IPS-18a (cell line): ENCODE results near the gene R3HDM4.
"Not testable (repeated sequence)": the region's sequence is repeated elsewhere in the genome, so short reads cannot be mapped to it uniquely, and the experiment has no call there.

ENCODE experiments used
- H3K27ac ChIP-seq: one replicate; pipeline ENCODE4 v1.5.1; 2013; ENCODE audit warnings: low read length
- H3K27me3 ChIP-seq: one replicate; pipeline ENCODE4 v1.6.1; 2013; ENCODE audit warnings: mild to moderate bottlenecking, low read length; ENCODE audit not compliant: control insufficient read depth, insufficient read depth
- H3K36me3 ChIP-seq: one replicate; pipeline ENCODE4 v1.6.1; 2013; ENCODE audit warnings: low read depth, low read length; ENCODE audit not compliant: control insufficient read depth
- H3K4me1 ChIP-seq: one replicate; pipeline ENCODE4 v1.6.1; 2013; ENCODE audit warnings: low read depth, low read length; ENCODE audit not compliant: control insufficient read depth
- H3K4me3 ChIP-seq: one replicate; pipeline ENCODE4 v1.5.1; 2013; ENCODE audit warnings: low read length
- H3K9ac ChIP-seq: one replicate; pipeline ENCODE4 v1.6.1; 2013; ENCODE audit warnings: mild to moderate bottlenecking, low read length, moderate library complexity
- H3K9me3 ChIP-seq: one replicate; pipeline ENCODE4 v1.6.1; 2013; ENCODE audit warnings: low read depth, low read length; ENCODE audit not compliant: control insufficient read depth

The R3HDM4 gene

DNA sequence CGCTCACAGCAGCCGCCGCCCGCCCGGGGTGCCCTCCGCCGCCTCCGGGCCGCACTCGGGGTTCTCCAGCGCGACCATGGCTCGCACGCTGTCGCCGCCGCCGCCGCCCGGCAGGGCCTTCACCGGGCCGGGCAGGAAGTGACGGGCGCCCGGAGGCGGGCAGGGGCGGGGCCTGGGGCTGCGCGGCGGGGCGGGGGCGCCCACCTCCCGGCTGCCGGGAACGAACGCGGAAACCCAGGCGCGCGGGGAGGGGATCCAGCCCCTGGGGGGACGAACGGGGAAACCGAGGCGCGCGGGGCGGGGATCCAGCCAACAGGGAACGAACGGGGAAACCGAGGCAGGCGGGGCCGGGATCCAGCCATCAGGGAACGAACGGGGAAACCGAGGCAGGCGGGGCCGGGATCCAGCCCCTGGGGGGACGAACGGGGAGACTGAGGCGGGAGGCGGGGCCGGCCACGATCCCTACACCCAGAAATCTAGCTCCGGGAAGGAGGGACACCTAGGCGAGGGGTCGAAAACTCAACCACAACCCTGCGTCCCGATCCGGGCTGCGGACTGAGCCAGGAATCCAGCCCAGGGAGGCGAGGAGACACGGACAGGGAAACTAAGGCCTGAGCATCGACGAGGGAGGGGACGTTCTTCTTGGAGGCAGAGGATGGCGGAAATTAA, at the start of gene R3HDM4:
R3HDM4 (minus strand) TSS at position 140 of the 669 bp plus-strand sequence; CDS start at position 78, 62 bp downstream.
- Histone ChIP-seq H3K4me1 (no peaks in the 10 kb centered on the region), H3K4me3 (peak within 1 kb of the TSS; percentile 68), H3K9ac (no peak within 1 kb of the TSS), H3K36me3 (no peaks in the 10 kb centered on the region), H3K27me3 (peaks cover 38% of the 10 kb centered on the region), H3K27ac (no peak within 1 kb of the TSS), H3K9me3 (no peaks in the 10 kb centered on the region)

DNA sequence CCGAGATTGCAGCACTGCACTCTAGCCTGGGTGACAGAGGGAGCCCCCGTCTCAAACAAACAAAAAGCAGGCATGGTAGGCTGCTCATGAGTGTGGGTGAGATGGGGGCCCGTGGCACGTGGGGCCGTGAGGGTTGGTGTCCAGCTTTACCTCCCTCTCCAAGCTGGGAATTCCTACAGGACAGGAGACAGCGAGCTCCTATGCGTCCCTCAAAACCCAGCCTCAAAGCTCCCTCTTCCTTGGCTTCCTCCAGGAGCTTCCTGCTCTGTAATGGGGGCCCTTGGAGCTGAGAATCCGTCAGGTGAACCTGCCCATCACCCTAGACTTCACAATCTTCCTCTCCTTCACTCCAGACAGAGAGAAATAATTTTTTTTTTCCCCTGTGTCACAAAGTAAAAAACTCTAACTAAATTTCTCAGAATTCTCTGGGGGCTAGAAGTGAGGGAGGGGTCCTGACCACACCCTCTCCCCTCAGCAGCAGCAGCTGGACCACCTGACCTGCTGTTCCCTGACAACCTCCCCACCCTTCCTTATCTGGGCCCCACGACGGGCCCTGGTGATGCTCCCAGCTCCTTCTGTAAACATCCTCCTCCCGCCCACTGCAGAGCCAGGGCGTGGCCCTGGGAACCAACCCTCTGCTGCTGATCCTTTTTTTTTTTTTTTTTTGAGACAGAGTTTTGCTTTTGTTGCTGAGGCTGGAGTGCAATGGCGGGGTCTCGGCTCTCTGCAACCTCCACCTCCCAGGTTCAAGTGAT, 49.0 kb upstream of the R3HDM4 start:
- Histone ChIP-seq H3K9ac (no peak overlapping the region), H3K27me3 (no peaks in the 10 kb centered on the region), H3K4me1 (peaks cover 3% of the 10 kb centered on the region), H3K36me3 (peaks cover 12% of the 10 kb centered on the region), H3K9me3 (no peaks in the 10 kb centered on the region), H3K4me3 (no peak overlapping the region), H3K27ac (no peak overlapping the region)

DNA sequence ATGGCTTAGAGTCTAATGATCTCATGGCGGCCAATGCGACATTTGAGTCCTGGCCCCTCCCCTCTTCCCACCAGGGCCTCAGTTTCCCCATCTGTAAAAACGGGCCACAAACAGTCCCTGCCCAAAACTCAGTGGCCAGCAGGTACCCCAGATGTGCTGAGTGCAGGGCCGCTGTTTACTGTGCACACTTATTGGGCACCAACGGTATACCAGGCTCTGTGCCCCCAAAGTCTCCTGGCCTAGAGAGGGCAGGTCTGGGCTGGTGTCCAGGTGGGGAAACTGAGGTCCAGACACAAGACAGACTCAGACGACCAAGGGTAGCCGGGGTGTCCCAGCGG, 47.6 kb upstream of the R3HDM4 start:
- no peaks in the 10 kb centered on the region for H3K27me3 ChIP-seq
- H3K4me1 ChIP-seq, result peaks cover 3% of the 10 kb centered on the region
- no peak overlapping the region for H3K27ac ChIP-seq
- peaks cover 7% of the 10 kb centered on the region for H3K36me3 ChIP-seq
- no peak overlapping the region for H3K9ac ChIP-seq
- no peak overlapping the region for H3K4me3 ChIP-seq
- H3K9me3 ChIP-seq, result no peaks in the 10 kb centered on the region

DNA sequence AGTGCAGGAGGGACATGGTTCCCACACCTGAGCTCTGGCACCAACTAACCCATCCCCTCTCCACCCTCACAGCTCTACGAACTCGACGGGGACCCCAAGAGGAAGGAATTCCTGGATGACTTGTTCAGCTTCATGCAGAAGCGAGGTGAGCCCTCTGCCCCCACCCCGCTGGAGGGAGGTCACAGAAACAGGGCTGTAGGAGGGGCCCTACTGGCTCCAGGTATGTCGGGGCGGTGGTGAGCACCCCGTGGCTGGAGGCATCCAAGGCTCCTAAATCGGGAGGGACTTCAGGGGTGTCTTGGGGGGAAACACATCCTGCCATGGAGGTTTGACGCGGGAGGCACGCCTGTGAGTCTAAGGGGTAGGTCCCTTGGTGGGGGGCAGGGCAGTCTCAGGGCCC, 47.0 kb upstream of the R3HDM4 start:
- H3K9me3 ChIP-seq, result no peaks in the 10 kb centered on the region
- H3K36me3 ChIP-seq, result peaks cover 6% of the 10 kb centered on the region
- H3K27ac ChIP-seq, result no peak overlapping the region

DNA sequence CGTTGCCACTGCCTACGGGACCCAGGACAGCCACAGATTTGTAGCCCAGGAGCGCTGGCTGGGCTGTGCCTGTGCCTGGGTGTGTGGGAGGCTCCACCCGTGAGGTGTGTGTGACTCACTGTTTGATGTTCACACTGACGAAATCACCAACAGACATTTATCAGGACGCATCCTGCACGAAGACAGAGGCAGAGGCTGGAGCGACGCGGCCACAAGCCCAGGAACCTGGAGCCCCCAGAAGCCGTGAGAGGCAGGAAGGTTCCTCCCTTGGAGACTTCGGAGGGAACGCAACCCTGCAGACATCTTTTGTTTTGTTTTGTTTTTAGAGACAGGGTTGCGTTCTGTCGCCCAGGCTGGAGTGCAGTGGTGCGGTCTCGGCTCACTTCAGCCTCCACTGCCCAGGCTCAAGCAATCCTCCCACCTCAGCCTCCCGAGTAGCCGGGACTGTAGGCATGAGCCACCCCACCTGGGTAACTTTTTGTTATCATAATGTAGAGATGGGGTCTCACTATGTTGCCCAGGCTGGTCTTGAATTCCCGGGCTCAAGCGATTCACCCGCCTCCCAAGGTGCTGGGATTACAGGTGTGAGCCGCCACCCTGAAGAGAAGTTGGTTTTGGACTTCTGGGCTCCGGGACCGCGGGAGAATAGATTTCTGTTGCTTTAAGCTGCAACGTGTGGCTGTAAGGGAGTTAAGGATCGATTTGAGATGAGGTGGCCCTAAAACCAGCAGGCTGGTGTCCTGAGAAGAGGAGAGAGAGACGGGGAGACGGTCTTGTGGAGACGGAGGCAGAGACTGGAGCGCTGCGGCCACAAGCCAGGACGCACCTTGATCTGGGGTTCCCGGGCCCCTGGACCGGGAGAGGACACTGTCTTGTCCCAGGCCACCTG, 46.2 kb upstream of the R3HDM4 start:
- no peak overlapping the region for H3K27ac ChIP-seq
- H3K9me3 ChIP-seq, result no peaks in the 10 kb centered on the region
- H3K36me3 ChIP-seq, result no peaks in the 10 kb centered on the region
- H3K4me3 ChIP-seq, result no peak overlapping the region
- H3K9ac ChIP-seq, result no peak overlapping the region
- H3K4me1 ChIP-seq, result peaks cover 3% of the 10 kb centered on the region
- no peaks in the 10 kb centered on the region for H3K27me3 ChIP-seq

More for the DNA sequence above, 47.0 kb upstream of the R3HDM4 start:
- Histone ChIP-seq H3K4me1 (peaks cover 3% of the 10 kb centered on the region), H3K4me3 (no peak overlapping the region), H3K9ac (no peak overlapping the region), H3K27me3 (no peaks in the 10 kb centered on the region)

DNA sequence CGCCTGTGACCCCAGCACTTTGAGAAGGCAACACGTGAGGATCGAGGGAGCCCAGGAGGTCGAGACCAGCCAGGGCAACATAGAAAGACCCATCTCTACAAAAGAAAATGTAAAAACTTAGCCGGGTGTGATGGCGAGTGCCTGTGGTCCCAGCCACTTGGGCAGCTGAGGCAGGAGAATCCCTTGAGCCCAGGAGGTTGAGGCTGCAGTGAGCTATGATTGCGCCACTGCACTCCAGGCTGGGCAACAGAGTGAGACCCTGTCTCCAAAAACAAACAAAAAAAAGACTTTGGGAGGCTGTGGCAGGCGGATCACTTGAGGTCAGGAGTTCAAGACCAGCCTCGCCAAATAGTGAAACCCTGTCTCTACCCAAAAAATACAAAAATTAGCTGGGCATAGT, 44.6 kb upstream of the R3HDM4 start:
- not testable (repeated sequence) for H3K36me3 ChIP-seq, H3K4me1 ChIP-seq, H3K4me3 ChIP-seq, H3K27me3 ChIP-seq, H3K9ac ChIP-seq, H3K9me3 ChIP-seq, H3K27ac ChIP-seq

DNA sequence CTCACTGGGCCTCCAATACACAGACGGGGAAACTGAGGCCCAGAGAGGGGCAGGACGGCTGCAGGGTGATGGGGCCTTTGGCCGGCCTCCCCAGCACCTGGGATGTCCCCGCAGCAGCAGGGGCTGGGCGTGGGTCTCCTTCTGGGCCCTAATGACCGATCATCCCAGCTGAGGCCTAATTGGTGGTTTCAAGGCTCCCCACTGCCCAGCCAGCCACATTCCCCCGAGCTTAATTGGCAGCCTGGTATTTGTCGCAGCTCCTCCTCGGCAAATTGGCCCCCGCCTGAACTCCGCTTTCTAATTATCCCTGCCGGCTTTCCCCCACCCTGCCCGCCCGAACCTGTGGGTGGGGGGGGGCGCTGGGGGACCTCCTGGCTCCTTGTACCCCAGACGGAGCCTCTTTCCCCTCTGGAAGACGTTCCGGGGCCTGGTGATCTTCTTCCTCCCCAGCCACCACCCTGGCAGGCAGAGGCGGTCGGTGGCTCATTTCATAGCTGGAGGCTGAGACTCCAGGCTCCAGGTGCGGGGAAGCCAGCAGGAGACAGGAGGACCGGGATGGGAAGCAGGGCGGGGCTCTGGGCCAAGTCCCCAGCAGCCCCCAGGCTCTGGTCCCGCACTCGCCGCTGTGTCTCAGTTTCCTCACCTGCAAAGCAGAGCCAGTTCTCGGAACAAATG, 43.9 kb upstream of the R3HDM4 start:
- no peaks in the 10 kb centered on the region for H3K9me3 ChIP-seq
- no peaks in the 10 kb centered on the region for H3K4me1 ChIP-seq
- no peak overlapping the region for H3K9ac ChIP-seq
- no peaks in the 10 kb centered on the region for H3K27me3 ChIP-seq
- H3K27ac ChIP-seq, result no peak overlapping the region
- no peaks in the 10 kb centered on the region for H3K36me3 ChIP-seq
- H3K4me3 ChIP-seq, result no peak overlapping the region

DNA sequence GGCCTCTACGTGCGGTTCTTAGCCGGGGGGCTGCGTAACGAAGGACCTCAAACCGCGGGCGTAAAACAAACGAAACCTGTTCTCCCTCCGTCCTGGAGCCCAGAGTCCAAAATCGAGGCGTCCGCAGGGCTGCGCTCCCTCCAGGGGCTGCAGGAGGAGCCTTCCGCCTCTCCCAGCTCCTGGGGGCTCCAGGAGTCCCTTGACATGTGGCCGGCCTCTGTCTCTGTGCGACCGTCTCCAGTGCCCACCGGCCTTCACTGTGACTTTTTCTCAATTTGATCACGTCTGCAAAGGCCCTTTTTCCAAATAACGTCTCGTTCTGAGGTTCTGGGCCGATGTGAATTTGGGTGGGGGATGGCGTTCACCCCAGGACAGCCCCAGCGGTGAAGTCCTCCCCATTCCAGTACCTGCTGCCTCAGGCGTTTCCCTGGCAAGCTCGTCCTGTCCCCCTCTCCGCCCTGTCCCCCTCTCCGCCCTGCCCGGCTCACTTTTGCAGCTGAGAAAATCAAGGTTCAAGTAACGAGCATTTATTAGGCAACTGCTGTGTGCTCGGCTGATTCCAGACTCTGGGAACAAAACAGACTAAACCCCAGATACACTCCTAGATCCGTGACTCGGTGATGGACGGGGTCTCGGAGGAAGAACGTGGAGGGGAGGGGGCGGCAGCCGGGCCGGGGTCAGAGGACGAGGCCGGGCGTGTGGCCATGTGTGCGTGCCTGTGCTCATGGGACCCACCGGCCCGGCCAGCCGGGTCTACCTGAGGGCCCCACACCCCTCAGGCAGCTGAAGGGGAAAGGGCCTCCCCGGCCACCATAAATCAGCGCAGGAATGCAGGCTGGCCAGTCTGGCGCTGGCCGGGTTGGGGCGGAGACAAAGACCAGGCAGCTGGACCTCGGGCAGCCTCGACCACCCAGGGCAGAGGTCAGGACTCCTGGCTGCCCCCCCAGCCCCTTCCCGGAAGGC, 43.1 kb upstream of the R3HDM4 start:
- Histone ChIP-seq H3K27me3 (no peaks in the 10 kb centered on the region), H3K9me3 (no peaks in the 10 kb centered on the region), H3K4me1 (no peaks in the 10 kb centered on the region), H3K27ac (no peak overlapping the region), H3K4me3 (no peak overlapping the region), H3K9ac (no peak overlapping the region), H3K36me3 (no peaks in the 10 kb centered on the region)

DNA sequence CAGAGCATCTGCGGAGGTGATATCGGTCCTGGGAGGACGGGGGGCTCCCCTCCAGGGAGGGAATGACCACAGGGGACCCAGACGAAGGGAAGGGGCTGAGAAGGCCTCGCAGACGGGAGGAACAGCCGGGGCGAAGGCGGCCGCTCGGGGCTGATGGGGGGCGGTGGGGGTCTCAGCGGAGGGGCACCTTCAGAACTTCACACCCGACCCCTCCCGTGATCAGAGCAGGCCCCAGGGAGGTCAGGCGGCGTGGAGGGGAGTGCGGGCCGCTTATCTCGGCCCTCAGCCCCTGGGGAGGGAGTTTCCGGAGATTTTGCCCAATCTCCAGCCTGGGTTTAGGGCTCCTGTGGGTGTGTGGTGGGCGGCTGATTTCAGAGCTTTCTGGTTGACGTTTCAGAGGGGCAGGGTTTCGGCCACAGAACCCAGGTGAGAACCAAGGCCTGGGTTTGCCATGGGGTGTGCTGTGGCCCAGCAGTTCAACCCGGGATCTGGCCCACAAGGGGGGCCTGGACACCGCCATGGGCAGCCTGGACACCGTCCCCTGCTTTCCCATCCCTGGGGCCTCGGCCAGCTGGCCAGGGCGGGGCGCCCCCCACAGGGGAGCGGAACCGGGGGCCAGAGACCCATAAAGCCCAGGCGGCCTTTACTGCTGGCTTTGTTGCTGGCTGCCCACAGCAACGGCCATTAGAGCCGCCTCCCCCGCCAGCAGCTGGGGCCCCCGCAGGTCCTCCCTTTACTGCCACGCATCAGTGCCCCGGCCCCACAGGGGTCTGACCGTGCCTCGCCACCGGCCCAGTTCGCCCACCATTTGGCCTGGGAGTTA, 41.9 kb upstream of the R3HDM4 start:
- Histone ChIP-seq H3K9ac (no peak overlapping the region), H3K4me1 (no peaks in the 10 kb centered on the region), H3K27ac (no peak overlapping the region), H3K27me3 (no peaks in the 10 kb centered on the region), H3K4me3 (no peak overlapping the region), H3K36me3 (no peaks in the 10 kb centered on the region), H3K9me3 (no peaks in the 10 kb centered on the region)

DNA sequence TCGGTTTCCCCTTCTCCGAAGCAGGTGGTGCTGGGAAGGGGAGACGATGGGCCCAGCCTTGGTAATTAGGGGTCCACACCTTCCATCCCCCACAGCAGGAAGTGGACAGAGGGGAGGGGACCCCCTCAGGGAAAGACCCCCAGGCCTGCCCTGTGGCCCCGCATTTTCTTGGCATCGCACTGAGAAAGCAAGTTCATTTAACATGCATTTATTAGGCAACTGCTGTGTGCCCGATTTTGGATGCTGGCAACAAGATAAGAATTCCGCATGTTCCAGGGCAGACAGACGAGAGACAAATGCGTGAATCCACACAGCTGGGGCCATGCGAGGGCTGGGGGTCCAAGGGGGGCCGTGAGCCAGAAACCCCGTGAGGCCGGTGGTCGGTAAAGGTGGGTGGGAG, 41.3 kb upstream of the R3HDM4 start:
- Histone ChIP-seq H3K27ac (no peak overlapping the region), H3K27me3 (no peaks in the 10 kb centered on the region), H3K4me1 (no peaks in the 10 kb centered on the region), H3K9ac (no peak overlapping the region), H3K36me3 (no peaks in the 10 kb centered on the region), H3K9me3 (no peaks in the 10 kb centered on the region), H3K4me3 (no peak overlapping the region)
